Measurements from ENCODE around the gene DUSP3.

GRCh38 chr17:43769859-43770258, 8.9 kb downstream of the DUSP3 start:
- TF ChIP-seq, protein P1, sequence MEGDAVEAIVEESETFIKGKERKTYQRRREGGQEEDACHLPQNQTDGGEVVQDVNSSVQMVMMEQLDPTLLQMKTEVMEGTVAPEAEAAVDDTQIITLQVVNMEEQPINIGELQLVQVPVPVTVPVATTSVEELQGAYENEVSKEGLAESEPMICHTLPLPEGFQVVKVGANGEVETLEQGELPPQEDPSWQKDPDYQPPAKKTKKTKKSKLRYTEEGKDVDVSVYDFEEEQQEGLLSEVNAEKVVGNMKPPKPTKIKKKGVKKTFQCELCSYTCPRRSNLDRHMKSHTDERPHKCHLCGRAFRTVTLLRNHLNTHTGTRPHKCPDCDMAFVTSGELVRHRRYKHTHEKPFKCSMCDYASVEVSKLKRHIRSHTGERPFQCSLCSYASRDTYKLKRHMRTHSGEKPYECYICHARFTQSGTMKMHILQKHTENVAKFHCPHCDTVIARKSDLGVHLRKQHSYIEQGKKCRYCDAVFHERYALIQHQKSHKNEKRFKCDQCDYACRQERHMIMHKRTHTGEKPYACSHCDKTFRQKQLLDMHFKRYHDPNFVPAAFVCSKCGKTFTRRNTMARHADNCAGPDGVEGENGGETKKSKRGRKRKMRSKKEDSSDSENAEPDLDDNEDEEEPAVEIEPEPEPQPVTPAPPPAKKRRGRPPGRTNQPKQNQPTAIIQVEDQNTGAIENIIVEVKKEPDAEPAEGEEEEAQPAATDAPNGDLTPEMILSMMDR (IDR thresholded peaks at IDR 0.05; ENCODE audit: low read depth, low read length), result no peak
- no peak for TF ChIP-seq EZH2phosphoT487 (IDR thresholded peaks at IDR 0.05; ENCODE audit: low read depth)
